Mammary epithelial cell (primary cell): Measurements from ENCODE around the gene CYB5A.

Experiments
- EZH2 ChIP-seq: IDR thresholded peaks from 2 replicates; pipeline ENCODE4 v1.6.1; 2012; ENCODE audit warnings: low read length, inconsistent platforms, borderline replicate concordance
- TF ChIP-seq, protein P1 (sequence below), 2 donors: IDR thresholded peaks in 1 of 2; conservative IDR thresholded peaks in 1 of 2; 2 replicates each; pipeline ENCODE4 v1.5.1; 2011 to 2012; ENCODE audit warnings: inconsistent platforms in 2 of 2, low read length in 2 of 2, mild to moderate bottlenecking in 2 of 2, control low read depth in 1 of 2, low read depth in 1 of 2; ENCODE audit not compliant: insufficient read depth in 1 of 2; ENCODE audit errors: extremely low read depth in 1 of 2

DNA sequence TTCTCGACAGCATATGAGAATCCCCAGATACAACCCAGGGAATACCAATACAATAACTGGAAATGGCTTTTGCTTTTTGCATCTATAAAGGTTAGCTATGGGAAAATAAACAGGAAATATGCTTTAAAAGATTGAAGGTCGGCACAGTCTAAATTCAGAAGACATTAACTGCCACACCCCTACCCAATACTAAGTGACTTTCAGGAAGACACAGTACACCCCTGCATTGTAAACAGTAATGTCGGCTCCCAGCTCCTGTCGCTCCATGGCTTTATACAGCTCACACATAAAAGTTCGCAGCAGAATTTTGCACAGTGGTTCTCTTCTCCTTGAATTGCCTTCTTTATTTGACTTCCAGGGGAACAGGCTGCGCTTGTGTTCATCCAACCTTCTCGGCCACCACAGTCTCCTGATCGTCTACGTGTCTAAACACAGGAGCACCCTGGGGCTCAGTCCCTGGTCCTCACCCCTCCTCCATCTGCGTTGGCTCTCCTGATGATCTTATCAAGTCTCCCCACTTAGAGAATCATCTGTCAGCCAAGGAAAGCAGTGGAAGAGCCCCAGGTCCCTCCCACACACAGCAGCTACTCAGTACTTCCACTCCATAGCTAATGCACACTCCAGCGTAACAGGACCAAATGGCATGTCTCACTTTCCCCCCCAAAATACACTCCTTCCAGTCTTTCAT is 22.7 kb downstream of the CYB5A start:
- TF ChIP-seq, protein P1, sequence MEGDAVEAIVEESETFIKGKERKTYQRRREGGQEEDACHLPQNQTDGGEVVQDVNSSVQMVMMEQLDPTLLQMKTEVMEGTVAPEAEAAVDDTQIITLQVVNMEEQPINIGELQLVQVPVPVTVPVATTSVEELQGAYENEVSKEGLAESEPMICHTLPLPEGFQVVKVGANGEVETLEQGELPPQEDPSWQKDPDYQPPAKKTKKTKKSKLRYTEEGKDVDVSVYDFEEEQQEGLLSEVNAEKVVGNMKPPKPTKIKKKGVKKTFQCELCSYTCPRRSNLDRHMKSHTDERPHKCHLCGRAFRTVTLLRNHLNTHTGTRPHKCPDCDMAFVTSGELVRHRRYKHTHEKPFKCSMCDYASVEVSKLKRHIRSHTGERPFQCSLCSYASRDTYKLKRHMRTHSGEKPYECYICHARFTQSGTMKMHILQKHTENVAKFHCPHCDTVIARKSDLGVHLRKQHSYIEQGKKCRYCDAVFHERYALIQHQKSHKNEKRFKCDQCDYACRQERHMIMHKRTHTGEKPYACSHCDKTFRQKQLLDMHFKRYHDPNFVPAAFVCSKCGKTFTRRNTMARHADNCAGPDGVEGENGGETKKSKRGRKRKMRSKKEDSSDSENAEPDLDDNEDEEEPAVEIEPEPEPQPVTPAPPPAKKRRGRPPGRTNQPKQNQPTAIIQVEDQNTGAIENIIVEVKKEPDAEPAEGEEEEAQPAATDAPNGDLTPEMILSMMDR (conservative IDR thresholded peaks at IDR 0.05 in 1 of 2, IDR thresholded peaks at IDR 0.05 in 1 of 2; ENCODE audit: extremely low read depth in 1 of 2, insufficient read depth in 1 of 2, low read depth in 1 of 2, low read length in 2 of 2) = no peak
- no peak for TF ChIP-seq EZH2
